Mucosa of rectum (tissue), 2 donors: Measurements from ENCODE around the gene SYT13.

Experiments used
- H3K27ac ChIP-seq, 2 donors: one replicate each; pipeline ENCODE4 v1.7.0; 2013; ENCODE audit warnings: inconsistent platforms in 2 of 2, low read depth in 2 of 2, low read length in 2 of 2
- H3K27me3 ChIP-seq, 2 donors: one replicate each; pipeline ENCODE4 v1.7.0; 2013; ENCODE audit warnings: low read length in 2 of 2; ENCODE audit not compliant: control insufficient read depth in 2 of 2, insufficient read depth in 2 of 2
- H3K36me3 ChIP-seq, 2 donors: one replicate each; pipeline ENCODE4 v1.7.0; 2013; ENCODE audit warnings: low read length in 2 of 2; ENCODE audit not compliant: control insufficient read depth in 2 of 2, insufficient read depth in 2 of 2
- H3K4me1 ChIP-seq, 2 donors: one replicate each; pipeline ENCODE4 v1.7.0; 2013; ENCODE audit warnings: low read length in 2 of 2, mild to moderate bottlenecking in 1 of 2; ENCODE audit not compliant: control insufficient read depth in 2 of 2, insufficient read depth in 2 of 2
- H3K4me3 ChIP-seq, 2 donors: one replicate each; pipeline ENCODE4 v1.7.0; 2013; ENCODE audit warnings: low read length in 2 of 2
- H3K9ac ChIP-seq, 2 donors: one replicate each; pipeline ENCODE4 v1.7.0; 2013; ENCODE audit warnings: low read length in 2 of 2, low read depth in 1 of 2, mild to moderate bottlenecking in 1 of 2
- H3K9me3 ChIP-seq, 2 donors: one replicate each; pipeline ENCODE4 v1.7.0; 2013; ENCODE audit warnings: low read length in 2 of 2; ENCODE audit not compliant: control insufficient read depth in 2 of 2
- donor health status: healthy.
- donor health status: Normal muscosa, but diverticular disease.

Gene SYT13

GRCh38 chr11:45278714-45279113 lies 7.4 kb downstream of the SYT13 start:
- no peaks in the 10 kb centered on the region for H3K27me3 ChIP-seq
- H3K9ac ChIP-seq, result no peak overlapping the region
- no peak overlapping the region for H3K27ac ChIP-seq
- no peaks in the 10 kb centered on the region for H3K36me3 ChIP-seq
- no peaks in the 10 kb centered on the region for H3K9me3 ChIP-seq
- no peak overlapping the region for H3K4me3 ChIP-seq
- H3K4me1 ChIP-seq, result no peaks in the 10 kb centered on the region

DNA sequence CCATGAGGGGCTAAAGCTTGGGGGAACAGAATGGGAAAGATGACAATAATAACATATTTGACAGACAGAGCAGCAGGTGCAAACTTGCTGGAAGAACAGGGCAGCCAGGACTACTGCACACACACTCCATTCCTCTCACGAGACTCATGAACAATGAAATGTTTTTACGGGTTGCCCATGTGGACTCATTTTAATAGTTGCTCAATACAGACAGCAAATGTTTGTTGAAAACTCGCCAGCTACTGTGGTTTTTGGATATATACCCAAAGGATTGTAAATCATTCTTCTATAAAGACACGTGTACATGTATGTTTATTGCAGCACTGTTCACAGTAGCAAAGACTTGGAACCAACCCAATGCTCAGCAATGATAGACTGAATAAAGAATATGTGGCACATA lies 10.3 kb downstream of the SYT13 start:
- H3K9me3 ChIP-seq, result no peaks in the 10 kb centered on the region
- H3K4me3 ChIP-seq, result no peak overlapping the region
- H3K4me1 ChIP-seq, result peaks cover 0 to 9% of the 10 kb centered on the region in 2 donors
- peaks cover 0 to under 1% of the 10 kb centered on the region in 2 donors for H3K27me3 ChIP-seq
- no peak overlapping the region for H3K9ac ChIP-seq
- no peaks in the 10 kb centered on the region for H3K36me3 ChIP-seq
- H3K27ac ChIP-seq, result no peak overlapping the region

- Histone ChIP-seq H3K4me3 (no peak overlapping the region), H3K27me3 (peaks cover 0 to 2% of the 10 kb centered on the region in 2 donors), H3K4me1 (peaks cover 0 to 9% of the 10 kb centered on the region in 2 donors), H3K9me3 (no peaks in the 10 kb centered on the region), H3K27ac (no peak overlapping the region), H3K9ac (no peak overlapping the region), H3K36me3 (no peaks in the 10 kb centered on the region)
Observed at GRCh38 chr11:45274206-45274605, 11.9 kb downstream of the SYT13 start.

DNA sequence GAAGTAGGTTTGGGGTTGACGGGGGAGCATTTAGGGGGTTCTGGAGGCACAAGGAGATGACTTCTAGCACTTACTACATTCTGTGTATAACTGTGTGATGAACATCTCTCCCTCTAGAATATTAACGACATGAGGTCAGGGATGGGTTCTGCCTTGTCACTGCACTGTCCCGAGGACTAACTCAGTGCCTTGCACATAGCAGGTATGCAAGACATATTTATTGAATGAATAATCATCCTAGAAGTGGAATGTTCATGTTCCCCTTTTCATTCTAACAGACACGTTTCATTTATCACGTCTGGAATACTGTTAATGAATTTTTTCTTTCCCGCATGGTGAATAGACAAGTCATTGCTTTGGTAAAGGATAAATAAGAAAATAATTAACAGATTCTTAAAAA lies 12.6 kb downstream of the SYT13 start:
- no peak overlapping the region for H3K27ac ChIP-seq
- H3K9ac ChIP-seq, result no peak overlapping the region
- H3K27me3 ChIP-seq, result peaks cover 0 to 2% of the 10 kb centered on the region in 2 donors
- H3K36me3 ChIP-seq, result no peaks in the 10 kb centered on the region
- no peak overlapping the region for H3K4me3 ChIP-seq
- H3K9me3 ChIP-seq, result no peaks in the 10 kb centered on the region
- H3K4me1 ChIP-seq, result peaks cover 0 to 9% of the 10 kb centered on the region in 2 donors

DNA sequence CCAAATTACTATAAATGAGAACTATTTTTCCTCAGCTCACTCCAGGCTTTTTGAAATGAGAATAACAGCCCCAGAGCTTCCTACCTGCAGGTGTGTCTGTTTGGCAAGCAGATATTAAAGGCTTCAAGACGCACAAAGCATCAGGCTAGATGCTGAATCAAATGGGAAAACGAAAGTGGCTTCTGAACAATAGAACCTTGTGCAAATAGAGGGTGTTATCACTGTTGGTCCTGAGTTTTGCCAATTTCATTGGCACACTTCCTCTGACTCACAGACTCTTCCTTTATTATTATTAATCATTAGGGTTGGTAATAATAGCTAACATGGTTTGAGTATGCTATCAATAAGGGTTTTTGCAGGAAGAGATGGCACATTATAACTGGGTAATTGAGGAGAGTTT lies 13.4 kb downstream of the SYT13 start:
- H3K27me3 ChIP-seq, result peaks cover 0 to 2% of the 10 kb centered on the region in 2 donors
- no peak overlapping the region for H3K9ac ChIP-seq
- peak overlapping the region in 1 of 2 donors; percentile 48 for H3K27ac ChIP-seq
- no peak overlapping the region for H3K4me3 ChIP-seq
- H3K9me3 ChIP-seq, result no peaks in the 10 kb centered on the region
- H3K4me1 ChIP-seq, result peaks cover 3 to 14% of the 10 kb centered on the region in 2 donors
- no peaks in the 10 kb centered on the region for H3K36me3 ChIP-seq

DNA sequence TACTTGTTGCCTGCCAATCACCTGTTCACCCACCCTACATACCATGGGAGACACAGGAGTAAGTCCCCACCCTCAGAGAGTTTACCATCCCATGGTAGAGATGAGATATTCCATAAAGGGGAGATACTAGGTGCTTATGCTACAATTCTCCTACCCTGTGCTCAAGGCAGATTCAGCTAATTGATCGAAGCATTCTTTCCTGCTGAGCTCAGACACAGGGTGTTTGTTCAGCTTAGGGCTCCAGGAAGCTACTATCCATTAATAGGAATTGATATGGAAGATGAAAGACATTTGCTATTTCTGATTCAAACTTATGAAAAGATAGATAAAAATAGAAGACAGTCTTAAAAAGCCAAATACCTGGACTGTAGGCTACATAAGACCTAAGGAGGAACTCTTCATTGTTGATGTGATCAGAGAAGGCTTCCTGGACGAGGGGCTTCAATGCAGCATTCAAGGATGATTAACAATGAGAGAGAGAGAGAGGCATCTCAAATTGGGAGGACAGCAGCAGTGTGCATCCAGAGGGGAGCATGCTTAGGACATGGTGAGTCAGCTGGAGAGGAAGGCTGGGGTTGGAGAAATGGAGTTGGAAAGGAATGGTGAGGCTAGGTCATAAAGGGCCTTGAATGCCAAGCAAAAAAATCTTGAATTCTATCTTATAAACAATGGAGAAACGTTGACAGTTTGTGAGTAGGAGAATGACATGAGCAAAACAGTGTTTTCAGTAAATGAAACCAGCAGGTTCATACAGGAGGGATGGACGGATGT lies 15.0 kb downstream of the SYT13 start:
- peak overlapping the region in 1 of 2 donors; percentile 3 for H3K4me3 ChIP-seq
- peaks cover 0 to 2% of the 10 kb centered on the region in 2 donors for H3K27me3 ChIP-seq
- H3K27ac ChIP-seq, result no peak overlapping the region
- peaks cover 10 to 26% of the 10 kb centered on the region in 2 donors for H3K4me1 ChIP-seq
- H3K9me3 ChIP-seq, result no peaks in the 10 kb centered on the region
- H3K36me3 ChIP-seq, result no peaks in the 10 kb centered on the region
- H3K9ac ChIP-seq, result no peak overlapping the region

DNA sequence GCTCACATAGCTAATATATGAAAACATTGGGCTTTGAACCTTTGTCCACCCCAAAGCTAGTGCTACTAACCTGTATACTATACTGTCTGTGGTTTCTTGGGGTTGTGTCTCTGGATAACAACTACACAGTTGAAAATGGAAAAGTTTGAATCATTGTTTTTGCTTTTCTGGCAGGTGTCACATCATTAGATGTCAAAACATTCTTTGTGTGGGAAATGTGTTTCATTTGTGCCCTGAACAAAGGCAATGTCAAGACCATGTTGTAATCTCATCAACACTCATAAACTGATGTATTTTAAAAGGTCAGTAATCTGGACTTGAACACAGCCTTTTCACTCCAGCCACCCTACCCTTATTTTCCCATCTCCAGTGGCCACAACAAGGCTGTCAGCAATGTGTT lies 16.5 kb downstream of the SYT13 start:
- no peaks in the 10 kb centered on the region for H3K9me3 ChIP-seq
- no peak overlapping the region for H3K9ac ChIP-seq
- H3K27me3 ChIP-seq, result peaks cover 0 to 2% of the 10 kb centered on the region in 2 donors
- no peak overlapping the region for H3K4me3 ChIP-seq
- H3K27ac ChIP-seq, result no peak overlapping the region
- H3K36me3 ChIP-seq, result no peaks in the 10 kb centered on the region
- peaks cover 21 to 39% of the 10 kb centered on the region in 2 donors for H3K4me1 ChIP-seq

GRCh38 chr11:45267652-45268299 lies 18.4 kb downstream of the SYT13 start:
- Histone ChIP-seq H3K4me1 (peaks cover 23 to 38% of the 10 kb centered on the region in 2 donors), H3K9me3 (no peaks in the 10 kb centered on the region), H3K9ac (no peak overlapping the region), H3K4me3 (no peak overlapping the region), H3K36me3 (no peaks in the 10 kb centered on the region), H3K27ac (peak overlapping the region; percentile 87 to 91), H3K27me3 (peaks cover 0 to 2% of the 10 kb centered on the region in 2 donors)

DNA sequence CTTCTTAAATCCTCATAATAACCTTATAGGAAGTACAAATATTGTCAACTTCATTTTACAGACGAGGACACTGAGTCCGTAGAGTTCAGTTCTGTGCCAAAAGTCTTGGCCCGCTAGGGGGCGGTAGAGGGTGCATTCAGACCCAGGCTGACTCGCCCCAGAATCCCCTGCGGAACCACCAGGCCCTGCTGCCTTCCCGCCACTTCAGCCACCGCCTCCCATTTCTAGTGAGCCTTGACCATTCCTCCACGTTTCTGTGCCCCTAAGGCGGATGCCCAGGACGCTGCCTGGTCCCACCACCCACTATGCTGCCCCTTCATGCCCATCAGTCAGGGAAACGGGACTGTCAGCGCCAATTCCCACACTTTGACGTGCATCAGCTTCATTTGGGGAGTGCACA lies 19.1 kb downstream of the SYT13 start:
- H3K9ac ChIP-seq, result peak overlapping the region in 1 of 2 donors; percentile 58
- peaks cover 0 to 2% of the 10 kb centered on the region in 2 donors for H3K27me3 ChIP-seq
- no peaks in the 10 kb centered on the region for H3K9me3 ChIP-seq
- H3K4me1 ChIP-seq, result peaks cover 23 to 33% of the 10 kb centered on the region in 2 donors
- H3K36me3 ChIP-seq, result no peaks in the 10 kb centered on the region
- H3K4me3 ChIP-seq, result peak overlapping the region; percentile 52 to 56
- H3K27ac ChIP-seq, result peak overlapping the region; percentile 87 to 91

DNA sequence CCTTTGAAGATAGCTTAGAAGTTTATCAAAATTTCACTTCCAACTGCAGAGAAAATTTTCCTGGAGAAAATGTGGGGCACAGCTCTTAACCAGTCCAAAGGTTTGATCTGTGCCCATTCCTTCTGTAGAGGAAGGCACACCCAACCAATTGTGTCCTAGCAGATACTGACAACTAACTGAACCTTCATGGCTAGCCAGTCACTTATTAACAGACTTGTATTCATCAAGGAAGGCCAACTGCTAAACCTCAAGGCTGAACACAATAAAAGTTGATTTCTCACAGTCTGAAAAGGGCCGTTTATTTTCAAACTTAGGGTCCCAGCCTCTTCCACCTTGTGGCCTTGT lies 19.5 kb downstream of the SYT13 start:
- peak overlapping the region; percentile 52 to 56 for H3K4me3 ChIP-seq

More for the DNA sequence above, 19.5 kb downstream of the SYT13 start:
- Histone ChIP-seq H3K36me3 (no peaks in the 10 kb centered on the region), H3K27ac (peak overlapping the region; percentile 87 to 91), H3K9ac (peak overlapping the region in 1 of 2 donors; percentile 58), H3K27me3 (peaks cover 0 to 2% of the 10 kb centered on the region in 2 donors), H3K4me1 (peaks cover 23 to 33% of the 10 kb centered on the region in 2 donors), H3K9me3 (no peaks in the 10 kb centered on the region)
